Endothelial cell of umbilical vein (primary cell): ENCODE results near the gene CAPG. TPM values are rescaled to one million over a fixed set of nuclear protein-coding genes. Genes with fewer than 3 reads are reported as not detected.

Source experiments
- BruUV-seq: library from RNA; stranded (reverse); fragments of 400-500 nt; replicated peaks from 2 replicates; lab custom pipeline; 2021; lab: Mats Ljungman, UMichigan
- CTCF ChIA-PET: fragments of 300-600, 350-600 bp; sonication (Branson Sonifier 250); formaldehyde crosslinking; loops from one replicate; lab custom pipeline; 2021; ENCODE audit warnings: antibody characterized with exemption, inconsistent platforms; lab: Charles Lee
- POLR2A ChIA-PET: fragments of 300-600, 350-600 bp; sonication (Branson Sonifier 250); formaldehyde crosslinking; loops from one replicate; lab custom pipeline; 2021; ENCODE audit warnings: antibody characterized with exemption, inconsistent platforms; lab: Charles Lee
- DNase-seq: peaks from one replicate; pipeline ENCODE4 v3.0.0-alpha.2; 2011; ENCODE audit warnings: low read depth, low spot score
- FAIRE-seq: peaks from 2 replicates; lab custom pipeline; 2011; peaks lifted over from hg19 to GRCh38; lab: Jason Lieb, UNC
- H2AFZ ChIP-seq: 2 replicates; pipeline ENCODE4 v1.6.0; 2012; ENCODE audit warnings: low read depth, low read length, control low read depth, inconsistent platforms
- H3K27ac ChIP-seq: 2 replicates; pipeline ENCODE4 v1.5.1; 2011; ENCODE audit warnings: low read depth, mild to moderate bottlenecking, control low read depth, low read length, moderate library complexity; ENCODE audit not compliant: insufficient read depth
- H3K27me3 ChIP-seq, 2 experiments: 2 replicates each; pipeline versions ENCODE4 v1.6.0 to v1.6.1; 2011; ENCODE audit warnings: low read length in 2 of 2, mixed read lengths in 1 of 2; ENCODE audit not compliant: control insufficient read depth in 2 of 2, insufficient read depth in 2 of 2
- H3K36me3 ChIP-seq, 2 experiments: 2 replicates in 1 of 2; 3 replicates in 1 of 2; pipeline ENCODE4 v1.5.1; 2011; ENCODE audit warnings: low read length in 2 of 2, mild to moderate bottlenecking in 1 of 2, moderate library complexity in 1 of 2; ENCODE audit not compliant: control insufficient read depth in 2 of 2, insufficient read depth in 2 of 2; ENCODE audit errors: extremely low read depth in 1 of 2
- H3K4me1 ChIP-seq: 3 replicates; pipeline ENCODE4 v1.5.1; 2011; ENCODE audit warnings: mild to moderate bottlenecking, low read length; ENCODE audit not compliant: control insufficient read depth, insufficient read depth; ENCODE audit errors: extremely low read depth
- H3K4me2 ChIP-seq: 2 replicates; pipeline ENCODE4 v1.6.1; 2011; ENCODE audit warnings: low read length, control low read depth, mixed read lengths; ENCODE audit not compliant: insufficient read depth
- H3K4me3 ChIP-seq, 3 experiments: fragments of 200-600 bp in 1 of 3; sonication (generic), shearing (Covaris generic) in 1 of 3; replicated peaks in 1 of 3; 2 replicates each; pipeline ENCODE4 v1.5.1; 2011 to 2016; ENCODE audit warnings: control low read depth in 3 of 3, low read length in 3 of 3, mild to moderate bottlenecking in 2 of 3, inconsistent platforms in 1 of 3, low read depth in 1 of 3, moderate library complexity in 1 of 3; ENCODE audit not compliant: insufficient read depth in 1 of 3
- H3K79me2 ChIP-seq: 2 replicates; pipeline ENCODE4 v1.6.0; 2012; ENCODE audit warnings: low read length, inconsistent platforms; ENCODE audit not compliant: control insufficient read depth, insufficient read depth
- H3K9ac ChIP-seq: replicated peaks from 2 replicates; pipeline ENCODE3; 2011; ENCODE audit warnings: low read length, control low read depth; ENCODE audit not compliant: insufficient read depth; ENCODE audit errors: extremely low read depth
- H3K9me1 ChIP-seq: replicated peaks from 3 replicates; pipeline ENCODE4 v1.6.0; 2011; ENCODE audit warnings: mild to moderate bottlenecking, low read length; ENCODE audit not compliant: control insufficient read depth, insufficient read depth; ENCODE audit errors: extremely low read depth
- H3K9me3 ChIP-seq: replicated peaks from 2 replicates; pipeline ENCODE4 v1.5.1; 2012; ENCODE audit warnings: low read length, inconsistent platforms; ENCODE audit not compliant: control insufficient read depth, insufficient read depth
- H4K20me1 ChIP-seq: replicated peaks from 2 replicates; pipeline ENCODE3; 2011; ENCODE audit warnings: mild to moderate bottlenecking, low read length; ENCODE audit not compliant: control insufficient read depth, insufficient read depth; ENCODE audit errors: extremely low read depth
- CTCF ChIP-seq, 2 donors: IDR thresholded peaks; 1 replicate in 1 of 2; 2 replicates in 1 of 2; pipeline ENCODE4 v1.5.1; 2011; ENCODE audit warnings: low read length in 2 of 2, mild to moderate bottlenecking in 2 of 2, moderate library complexity in 2 of 2, control low read depth in 1 of 2, inconsistent platforms in 1 of 2, low read depth in 1 of 2; ENCODE audit not compliant: insufficient read depth in 1 of 2; ENCODE audit errors: extremely low read depth in 1 of 2
- EZH2 ChIP-seq: IDR thresholded peaks from 2 replicates; pipeline ENCODE4 v1.6.1; 2012; ENCODE audit warnings: borderline replicate concordance, low read depth, mild to moderate bottlenecking, moderate library complexity, low read length, inconsistent platforms; ENCODE audit not compliant: severe bottlenecking
- FOS ChIP-seq: IDR thresholded peaks from 2 replicates; pipeline ENCODE4 v1.6.1; 2011; ENCODE audit warnings: mild to moderate bottlenecking, low read length, moderate library complexity, borderline replicate concordance; ENCODE audit not compliant: insufficient read depth
- GATA2 ChIP-seq: IDR thresholded peaks from 2 replicates; pipeline ENCODE4 v1.7.0; 2011; ENCODE audit warnings: low read depth, mild to moderate bottlenecking, moderate library complexity, mixed read lengths, low read length; ENCODE audit not compliant: insufficient read length, insufficient read depth
- JUN ChIP-seq: IDR thresholded peaks from 2 replicates; pipeline ENCODE4 v1.6.1; 2011; ENCODE audit warnings: borderline replicate concordance, low read depth; ENCODE audit not compliant: insufficient read length, insufficient read depth
- MAX ChIP-seq: IDR thresholded peaks from 2 replicates; pipeline ENCODE4 v1.6.1; 2011; ENCODE audit not compliant: insufficient read depth, insufficient read length
- MYC ChIP-seq: IDR thresholded peaks from one replicate; pipeline ENCODE4 v1.6.1; 2011; ENCODE audit warnings: mild to moderate bottlenecking, low read depth, low read length
- POLR2A ChIP-seq: IDR thresholded peaks from 2 replicates; pipeline ENCODE4 v1.6.1; 2012; ENCODE audit warnings: low read depth, mild to moderate bottlenecking, control low read depth, low read length
- POLR2AphosphoS5 ChIP-seq: IDR thresholded peaks from 2 replicates; pipeline ENCODE4 v1.6.1; 2012; ENCODE audit warnings: low read depth, mild to moderate bottlenecking, control low read depth, low read length, moderate library complexity; ENCODE audit not compliant: insufficient read depth
- dilution Hi-C: fragments of 300-500 bp; cut with MboI; formaldehyde crosslinking; loops from one replicate; pipeline ENCODE4 v1.15.0; 2019; ENCODE audit warnings: low sequenced_read_pairs; ENCODE audit not compliant: extremely low pct_ligation_motif_present
- intact Hi-C: fragments of 100-400 bp; cut with micrococcal nuclease; formaldehyde crosslinking; loops from one replicate; pipeline ENCODE4 v1.10.0; 2022
- polyA plus RNA-seq, 4 experiments: library from polyadenylated mRNA; depleted of rRNA in 3 of 4; stranded (reverse) in 3 of 4; unstranded in 1 of 4; fragments of >200 nt; gene quantifications; 2 replicates each; pipeline versions ENCODE4 v1.2.1 to v1.2.3, GENCODE V29; 2011 to 2012; ENCODE audit warnings: missing spikeins in 1 of 4
- total RNA-seq: library from RNA; stranded (reverse); gene quantifications from 2 replicates; pipeline ENCODE4 v1.2.3, GENCODE V29; 2021

Gene CAPG
- total and polyA plus RNA-seq, 2 donors (not counting 3 experiments of a cell fraction or from before 2014, with no cell fraction given) = 107 to 115 TPM

GRCh38 chr2:85433511-85434089, 23.4 kb upstream of the CAPG start:
- peaks cover 16% of the 10 kb centered on the region for H3K4me1 ChIP-seq
- H3K9me1 ChIP-seq = no peaks in the 10 kb centered on the region
- no peak overlapping the region for H3K9ac ChIP-seq
- no peak overlapping the region for H3K4me3 ChIP-seq
- dilution Hi-C loops (no loop called here), intact Hi-C loops (no loop called here)
- H3K27me3 ChIP-seq = no peaks in the 10 kb centered on the region
- FAIRE-seq = no peak
- no peaks in the 10 kb centered on the region for H3K79me2 ChIP-seq
- ChIA-PET CTCF (interaction anchor here (1.2 kb wide), 1 partner anchor 119 kb away, joined by 4 read pairs; no protein-coding TSS in a partner anchor), POLR2A (interaction anchor here (1.7 kb wide), 1 partner anchor 105 kb away, joined by 5 read pairs; the partner anchor contains the start of gene MAT2A)
- no peak overlapping the region for H2AFZ ChIP-seq
- H3K27ac ChIP-seq = no peak overlapping the region
- BruUV-seq = no TSS peak
- no peaks in the 10 kb centered on the region for H3K9me3 ChIP-seq
- H3K4me2 ChIP-seq = no peak overlapping the region
- no peak for DNase-seq
- H4K20me1 ChIP-seq = no peaks in the 10 kb centered on the region
- no peak for TF ChIP-seq MAX
- TF ChIP-seq MYC = no peak
- TF ChIP-seq POLR2AphosphoS5 = no peak
- no peak for TF ChIP-seq EZH2
- no peak for TF ChIP-seq CTCF (IDR thresholded peaks at IDR 0.05; ENCODE audit: extremely low read depth in 1 of 2, insufficient read depth in 1 of 2, low read depth in 1 of 2, low read length in 2 of 2)
- TF ChIP-seq JUN = no peak
- TF ChIP-seq GATA2 = no peak
- TF ChIP-seq FOS = no peak
- no peak for TF ChIP-seq POLR2A
- no peaks in the 10 kb centered on the region for H3K36me3 ChIP-seq
